SK-N-SH treated with all-trans-retinoic acid at 6 μM for 48 hours (cell line): Measurements from ENCODE around the gene AP3B1.
A peak's percentile ranks its signal among the peaks of the same experiment; 100 is the strongest.

Experiments
- ATAC-seq: fragments of 200-7000 bp; cut with Tn5 transposase; 3 replicates; pipeline ENCODE4 v1.9.1; 2020; ENCODE audit warnings: mild to moderate bottlenecking, moderate library complexity
- BACH2 ChIP-seq: fragments of 250-450 bp; sonication (Bioruptor Pico); IDR thresholded peaks from 2 replicates; pipeline ENCODE4 v1.9.0; 2021; ENCODE audit warnings: mild to moderate bottlenecking, borderline replicate concordance
- CSDC2 ChIP-seq: fragments of 250-450 bp; sonication (Bioruptor Pico); IDR thresholded peaks from 2 replicates; pipeline ENCODE4 v1.5.0; 2020; ENCODE audit warnings: mild to moderate bottlenecking, moderate library complexity
- ESRRG ChIP-seq: fragments of 250-450 bp; sonication (Bioruptor Pico); IDR thresholded peaks from 2 replicates; pipeline ENCODE4 v1.6.1; 2021; ENCODE audit warnings: mild to moderate bottlenecking
- GLIS3 ChIP-seq: fragments of 250-450 bp; sonication (Bioruptor Pico); IDR thresholded peaks from 2 replicates; pipeline ENCODE4 v1.5.0; 2020; ENCODE audit warnings: mild to moderate bottlenecking, moderate library complexity
- ISL1 ChIP-seq: fragments of 250-450 bp; sonication (Bioruptor Pico); IDR thresholded peaks from 2 replicates; pipeline ENCODE4 v2.1.2; 2022; ENCODE audit warnings: mild to moderate bottlenecking, moderate library complexity
- OSR1 ChIP-seq: fragments of 250-450 bp; sonication (Bioruptor Pico); IDR thresholded peaks from 2 replicates; pipeline ENCODE4 v1.8.0; 2022; ENCODE audit warnings: moderate library complexity, mild to moderate bottlenecking, inconsistent platforms
- RARB ChIP-seq: fragments of 250-450 bp; sonication (Bioruptor Pico); IDR thresholded peaks from 2 replicates; pipeline ENCODE4 v1.8.0; 2021; ENCODE audit warnings: mild to moderate bottlenecking, moderate library complexity
- SNAI2 ChIP-seq: fragments of 250-450 bp; sonication (Bioruptor Pico); IDR thresholded peaks from 2 replicates; pipeline ENCODE4 v1.5.0; 2020; ENCODE audit warnings: mild to moderate bottlenecking, moderate library complexity
- TCF4 ChIP-seq: fragments of 250-450 bp; sonication (Bioruptor Pico); IDR thresholded peaks from 2 replicates; pipeline ENCODE4 v1.8.0; 2021; ENCODE audit warnings: mild to moderate bottlenecking, moderate library complexity, borderline replicate concordance
- TOX ChIP-seq: fragments of 250-450 bp; sonication (Bioruptor Pico); IDR thresholded peaks from 2 replicates; pipeline ENCODE4 v1.8.0; 2021; ENCODE audit warnings: mild to moderate bottlenecking, moderate library complexity, borderline replicate concordance
- ZC3H10 ChIP-seq: fragments of 250-450 bp; sonication (Bioruptor Pico); IDR thresholded peaks from 2 replicates; pipeline ENCODE4 v1.5.1; 2021; ENCODE audit warnings: mild to moderate bottlenecking, moderate library complexity
- ZFP3 ChIP-seq: fragments of 250-450 bp; sonication (Bioruptor Pico); IDR thresholded peaks from 2 replicates; pipeline ENCODE4 v1.5.0; 2020; ENCODE audit warnings: mild to moderate bottlenecking, moderate library complexity
- ZFP30 ChIP-seq: fragments of 450-650 bp; formaldehyde crosslinking; IDR thresholded peaks from 2 replicates; pipeline ENCODE4 v1.5.0; 2022; ENCODE audit warnings: mild to moderate bottlenecking, moderate library complexity
- ZNF565 ChIP-seq: fragments of 450-650 bp; formaldehyde crosslinking; conservative IDR thresholded peaks from 2 replicates; pipeline ENCODE4 v1.5.0; 2020; ENCODE audit warnings: low read depth, mild to moderate bottlenecking, moderate library complexity
- ZNF70 ChIP-seq: fragments of 450-650 bp; formaldehyde crosslinking; IDR thresholded peaks from 2 replicates; pipeline ENCODE4 v1.5.0; 2020; ENCODE audit warnings: mild to moderate bottlenecking, moderate library complexity
- ZNF8 ChIP-seq: fragments of 450-650 bp; formaldehyde crosslinking; IDR thresholded peaks from 2 replicates; pipeline ENCODE4 v1.5.0; 2020; ENCODE audit warnings: mild to moderate bottlenecking, moderate library complexity
- TF ChIP-seq, protein P1 (sequence below): fragments of 250-450 bp; sonication (Bioruptor Pico); IDR thresholded peaks from 2 replicates; pipeline ENCODE4 v1.8.0; 2021; ENCODE audit warnings: low read depth, mild to moderate bottlenecking, moderate library complexity, borderline replicate concordance
- TF ChIP-seq, protein P2 (sequence below): fragments of 250-450 bp; sonication (Bioruptor Pico); IDR thresholded peaks from 2 replicates; pipeline ENCODE4 v1.8.0; 2020; ENCODE audit warnings: mild to moderate bottlenecking, moderate library complexity, borderline replicate concordance
- TF ChIP-seq, protein P3 (sequence below): fragments of 250-450 bp; sonication (Bioruptor Pico); IDR thresholded peaks from 2 replicates; pipeline ENCODE4 v1.5.1; 2020; ENCODE audit warnings: low read depth, mild to moderate bottlenecking, moderate library complexity
- TF ChIP-seq, protein P4 (sequence below): fragments of 250-450 bp; sonication (Bioruptor Pico); IDR thresholded peaks from 2 replicates; pipeline ENCODE4 v1.5.1; 2021; ENCODE audit warnings: mild to moderate bottlenecking, moderate library complexity
- TF ChIP-seq, protein P5 (sequence below): fragments of 250-450 bp; sonication (Bioruptor Pico); IDR thresholded peaks from 2 replicates; pipeline ENCODE4 v1.5.0; 2020; ENCODE audit warnings: mild to moderate bottlenecking, moderate library complexity

AP3B1 gene

DNA sequence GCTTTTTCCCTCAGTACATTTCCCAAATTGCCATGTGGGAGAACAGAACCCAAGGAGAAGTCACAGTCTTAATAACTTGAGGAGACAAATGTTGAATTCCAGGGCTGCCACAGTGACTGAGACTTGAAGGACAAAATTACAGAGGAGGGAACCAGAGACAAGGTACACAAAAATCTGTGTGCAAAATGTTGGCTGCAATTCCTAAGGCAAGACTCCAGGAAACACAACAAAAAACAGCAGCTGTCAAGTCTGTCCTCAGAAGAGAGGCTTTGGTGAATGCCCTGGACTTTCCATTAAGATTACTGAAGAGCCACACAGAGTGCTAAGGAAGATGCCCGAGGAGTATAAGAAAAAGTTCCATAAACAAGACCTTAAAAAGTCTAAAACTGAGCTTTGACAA is 21.1 kb downstream of the AP3B1 start:
- TF ChIP-seq ZNF70: no peak
- TF ChIP-seq ZNF565 (CRISPR knock-in tag): no peak
- TF ChIP-seq GLIS3: no peak
- TF ChIP-seq BACH2 (CRISPR knock-in tag): no peak
- TF ChIP-seq SNAI2: no peak
- no peak for TF ChIP-seq ZC3H10 (CRISPR knock-in tag)
- no peak for TF ChIP-seq CSDC2 (CRISPR knock-in tag)
- no peak for TF ChIP-seq ZNF8 (CRISPR knock-in tag)
- TF ChIP-seq OSR1: no peak
- no peak for ATAC-seq

DNA sequence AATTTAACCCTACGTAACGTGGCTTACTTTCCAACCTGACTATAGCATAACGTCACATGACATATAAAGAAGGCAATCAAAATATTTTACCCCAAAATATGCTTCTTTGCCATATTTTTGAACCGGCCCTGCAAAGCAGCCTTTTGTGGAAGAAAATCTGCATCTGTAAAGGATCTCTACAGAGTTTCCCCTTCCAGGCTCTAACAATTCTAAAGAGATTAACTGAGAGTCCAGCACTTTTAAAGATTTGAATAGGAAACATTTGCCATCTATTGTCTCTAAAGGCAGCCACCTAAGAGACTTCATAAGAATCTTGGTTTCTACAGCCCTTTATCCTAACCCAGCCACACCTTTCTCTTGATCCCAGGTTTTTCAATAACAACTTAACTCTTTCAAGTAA is 22.7 kb downstream of the AP3B1 start:
- no peak for ATAC-seq
- TF ChIP-seq, protein P1, sequence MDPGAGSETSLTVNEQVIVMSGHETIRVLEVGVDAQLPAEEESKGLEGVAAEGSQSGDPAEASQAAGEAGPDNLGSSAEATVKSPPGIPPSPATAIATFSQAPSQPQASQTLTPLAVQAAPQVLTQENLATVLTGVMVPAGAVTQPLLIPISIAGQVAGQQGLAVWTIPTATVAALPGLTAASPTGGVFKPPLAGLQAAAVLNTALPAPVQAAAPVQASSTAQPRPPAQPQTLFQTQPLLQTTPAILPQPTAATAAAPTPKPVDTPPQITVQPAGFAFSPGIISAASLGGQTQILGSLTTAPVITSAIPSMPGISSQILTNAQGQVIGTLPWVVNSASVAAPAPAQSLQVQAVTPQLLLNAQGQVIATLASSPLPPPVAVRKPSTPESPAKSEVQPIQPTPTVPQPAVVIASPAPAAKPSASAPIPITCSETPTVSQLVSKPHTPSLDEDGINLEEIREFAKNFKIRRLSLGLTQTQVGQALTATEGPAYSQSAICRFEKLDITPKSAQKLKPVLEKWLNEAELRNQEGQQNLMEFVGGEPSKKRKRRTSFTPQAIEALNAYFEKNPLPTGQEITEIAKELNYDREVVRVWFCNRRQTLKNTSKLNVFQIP: no peak
- no peak for TF ChIP-seq ZC3H10 (CRISPR knock-in tag)
- TF ChIP-seq, protein P2, sequence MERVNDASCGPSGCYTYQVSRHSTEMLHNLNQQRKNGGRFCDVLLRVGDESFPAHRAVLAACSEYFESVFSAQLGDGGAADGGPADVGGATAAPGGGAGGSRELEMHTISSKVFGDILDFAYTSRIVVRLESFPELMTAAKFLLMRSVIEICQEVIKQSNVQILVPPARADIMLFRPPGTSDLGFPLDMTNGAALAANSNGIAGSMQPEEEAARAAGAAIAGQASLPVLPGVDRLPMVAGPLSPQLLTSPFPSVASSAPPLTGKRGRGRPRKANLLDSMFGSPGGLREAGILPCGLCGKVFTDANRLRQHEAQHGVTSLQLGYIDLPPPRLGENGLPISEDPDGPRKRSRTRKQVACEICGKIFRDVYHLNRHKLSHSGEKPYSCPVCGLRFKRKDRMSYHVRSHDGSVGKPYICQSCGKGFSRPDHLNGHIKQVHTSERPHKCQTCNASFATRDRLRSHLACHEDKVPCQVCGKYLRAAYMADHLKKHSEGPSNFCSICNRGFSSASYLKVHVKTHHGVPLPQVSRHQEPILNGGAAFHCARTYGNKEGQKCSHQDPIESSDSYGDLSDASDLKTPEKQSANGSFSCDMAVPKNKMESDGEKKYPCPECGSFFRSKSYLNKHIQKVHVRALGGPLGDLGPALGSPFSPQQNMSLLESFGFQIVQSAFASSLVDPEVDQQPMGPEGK (CRISPR knock-in tag): no peak
- TF ChIP-seq BACH2 (CRISPR knock-in tag): no peak
- no peak for TF ChIP-seq GLIS3
- TF ChIP-seq TOX (CRISPR knock-in tag): no peak
- TF ChIP-seq RARB: no peak
- TF ChIP-seq, protein P3, sequence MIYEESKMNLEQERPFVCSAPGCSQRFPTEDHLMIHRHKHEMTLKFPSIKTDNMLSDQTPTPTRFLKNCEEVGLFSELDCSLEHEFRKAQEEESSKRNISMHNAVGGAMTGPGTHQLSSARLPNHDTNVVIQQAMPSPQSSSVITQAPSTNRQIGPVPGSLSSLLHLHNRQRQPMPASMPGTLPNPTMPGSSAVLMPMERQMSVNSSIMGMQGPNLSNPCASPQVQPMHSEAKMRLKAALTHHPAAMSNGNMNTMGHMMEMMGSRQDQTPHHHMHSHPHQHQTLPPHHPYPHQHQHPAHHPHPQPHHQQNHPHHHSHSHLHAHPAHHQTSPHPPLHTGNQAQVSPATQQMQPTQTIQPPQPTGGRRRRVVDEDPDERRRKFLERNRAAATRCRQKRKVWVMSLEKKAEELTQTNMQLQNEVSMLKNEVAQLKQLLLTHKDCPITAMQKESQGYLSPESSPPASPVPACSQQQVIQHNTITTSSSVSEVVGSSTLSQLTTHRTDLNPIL (CRISPR knock-in tag): no peak
- no peak for TF ChIP-seq CSDC2 (CRISPR knock-in tag)
- TF ChIP-seq ZFP3 (CRISPR knock-in tag): no peak
- TF ChIP-seq OSR1: no peak
- TF ChIP-seq ZNF8 (CRISPR knock-in tag): no peak
- no peak for TF ChIP-seq ISL1
- no peak for TF ChIP-seq TCF4 (CRISPR knock-in tag)
- TF ChIP-seq, protein P4, sequence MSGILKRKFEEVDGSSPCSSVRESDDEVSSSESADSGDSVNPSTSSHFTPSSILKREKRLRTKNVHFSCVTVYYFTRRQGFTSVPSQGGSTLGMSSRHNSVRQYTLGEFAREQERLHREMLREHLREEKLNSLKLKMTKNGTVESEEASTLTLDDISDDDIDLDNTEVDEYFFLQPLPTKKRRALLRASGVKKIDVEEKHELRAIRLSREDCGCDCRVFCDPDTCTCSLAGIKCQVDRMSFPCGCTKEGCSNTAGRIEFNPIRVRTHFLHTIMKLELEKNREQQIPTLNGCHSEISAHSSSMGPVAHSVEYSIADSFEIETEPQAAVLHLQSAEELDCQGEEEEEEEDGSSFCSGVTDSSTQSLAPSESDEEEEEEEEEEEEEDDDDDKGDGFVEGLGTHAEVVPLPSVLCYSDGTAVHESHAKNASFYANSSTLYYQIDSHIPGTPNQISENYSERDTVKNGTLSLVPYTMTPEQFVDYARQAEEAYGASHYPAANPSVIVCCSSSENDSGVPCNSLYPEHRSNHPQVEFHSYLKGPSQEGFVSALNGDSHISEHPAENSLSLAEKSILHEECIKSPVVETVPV (CRISPR knock-in tag): no peak
- no peak for TF ChIP-seq ESRRG (CRISPR knock-in tag)
- TF ChIP-seq, protein P5, sequence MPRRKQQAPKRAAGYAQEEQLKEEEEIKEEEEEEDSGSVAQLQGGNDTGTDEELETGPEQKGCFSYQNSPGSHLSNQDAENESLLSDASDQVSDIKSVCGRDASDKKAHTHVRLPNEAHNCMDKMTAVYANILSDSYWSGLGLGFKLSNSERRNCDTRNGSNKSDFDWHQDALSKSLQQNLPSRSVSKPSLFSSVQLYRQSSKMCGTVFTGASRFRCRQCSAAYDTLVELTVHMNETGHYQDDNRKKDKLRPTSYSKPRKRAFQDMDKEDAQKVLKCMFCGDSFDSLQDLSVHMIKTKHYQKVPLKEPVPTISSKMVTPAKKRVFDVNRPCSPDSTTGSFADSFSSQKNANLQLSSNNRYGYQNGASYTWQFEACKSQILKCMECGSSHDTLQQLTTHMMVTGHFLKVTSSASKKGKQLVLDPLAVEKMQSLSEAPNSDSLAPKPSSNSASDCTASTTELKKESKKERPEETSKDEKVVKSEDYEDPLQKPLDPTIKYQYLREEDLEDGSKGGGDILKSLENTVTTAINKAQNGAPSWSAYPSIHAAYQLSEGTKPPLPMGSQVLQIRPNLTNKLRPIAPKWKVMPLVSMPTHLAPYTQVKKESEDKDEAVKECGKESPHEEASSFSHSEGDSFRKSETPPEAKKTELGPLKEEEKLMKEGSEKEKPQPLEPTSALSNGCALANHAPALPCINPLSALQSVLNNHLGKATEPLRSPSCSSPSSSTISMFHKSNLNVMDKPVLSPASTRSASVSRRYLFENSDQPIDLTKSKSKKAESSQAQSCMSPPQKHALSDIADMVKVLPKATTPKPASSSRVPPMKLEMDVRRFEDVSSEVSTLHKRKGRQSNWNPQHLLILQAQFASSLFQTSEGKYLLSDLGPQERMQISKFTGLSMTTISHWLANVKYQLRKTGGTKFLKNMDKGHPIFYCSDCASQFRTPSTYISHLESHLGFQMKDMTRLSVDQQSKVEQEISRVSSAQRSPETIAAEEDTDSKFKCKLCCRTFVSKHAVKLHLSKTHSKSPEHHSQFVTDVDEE (CRISPR knock-in tag): no peak
- TF ChIP-seq, all 23 proteins: peak for 0

DNA sequence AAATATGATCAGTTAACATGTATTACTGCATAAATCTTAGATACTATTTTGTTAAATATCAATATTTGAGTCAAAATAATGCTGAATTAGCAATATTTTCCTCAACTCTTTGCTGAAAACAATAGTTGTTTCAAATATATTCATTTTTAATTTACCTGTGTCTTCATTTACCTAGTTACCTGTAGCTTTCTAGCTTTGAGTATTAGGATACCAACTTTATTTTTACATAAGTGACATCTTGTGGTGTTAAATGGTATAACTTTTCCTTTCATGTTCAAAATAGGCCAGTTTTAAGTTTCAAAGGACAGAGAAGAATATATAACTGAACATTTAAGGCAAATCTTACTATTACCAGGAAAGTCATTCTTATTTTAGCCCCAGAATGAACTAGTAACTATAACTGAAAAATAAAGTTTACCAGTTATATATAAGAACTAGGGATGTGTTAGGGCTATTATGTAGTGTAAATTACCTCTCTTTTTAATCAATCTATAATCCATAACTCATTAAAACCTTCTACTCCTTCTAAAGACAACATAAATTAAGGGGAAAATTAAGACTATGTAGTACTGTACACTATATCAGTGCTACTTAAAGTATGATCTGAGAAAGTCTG is 25.3 kb downstream of the AP3B1 start:
- ATAC-seq: peak; percentile 64; the same call in 2 of the 3 replicates
- TF ChIP-seq, protein P2 (CRISPR knock-in tag): no peak
- TF ChIP-seq ZNF8 (CRISPR knock-in tag) (no peak), TCF4 (CRISPR knock-in tag) (no peak), ZNF70 (no peak), ZC3H10 (CRISPR knock-in tag) (no peak), BACH2 (CRISPR knock-in tag) (no peak), RARB (no peak), ISL1 (no peak), TOX (CRISPR knock-in tag) (no peak), ZFP30 (no peak)
- TF ChIP-seq, protein P5 (CRISPR knock-in tag): no peak
- TF ChIP-seq, protein P1: no peak
